ENCODE measurements around the gene HRH1. TPM values are rescaled to one million over a fixed set of nuclear protein-coding genes. Genes with fewer than 3 reads are reported as not detected.

The HRH1 gene
- total and polyA plus RNA-seq, 12 donors: 0.24 to 6.5 (median 2.2) TPM

GRCh38 chr3:11198495-11198894, 44.2 kb downstream of the HRH1 start:
- TF ChIP-seq, protein P1, sequence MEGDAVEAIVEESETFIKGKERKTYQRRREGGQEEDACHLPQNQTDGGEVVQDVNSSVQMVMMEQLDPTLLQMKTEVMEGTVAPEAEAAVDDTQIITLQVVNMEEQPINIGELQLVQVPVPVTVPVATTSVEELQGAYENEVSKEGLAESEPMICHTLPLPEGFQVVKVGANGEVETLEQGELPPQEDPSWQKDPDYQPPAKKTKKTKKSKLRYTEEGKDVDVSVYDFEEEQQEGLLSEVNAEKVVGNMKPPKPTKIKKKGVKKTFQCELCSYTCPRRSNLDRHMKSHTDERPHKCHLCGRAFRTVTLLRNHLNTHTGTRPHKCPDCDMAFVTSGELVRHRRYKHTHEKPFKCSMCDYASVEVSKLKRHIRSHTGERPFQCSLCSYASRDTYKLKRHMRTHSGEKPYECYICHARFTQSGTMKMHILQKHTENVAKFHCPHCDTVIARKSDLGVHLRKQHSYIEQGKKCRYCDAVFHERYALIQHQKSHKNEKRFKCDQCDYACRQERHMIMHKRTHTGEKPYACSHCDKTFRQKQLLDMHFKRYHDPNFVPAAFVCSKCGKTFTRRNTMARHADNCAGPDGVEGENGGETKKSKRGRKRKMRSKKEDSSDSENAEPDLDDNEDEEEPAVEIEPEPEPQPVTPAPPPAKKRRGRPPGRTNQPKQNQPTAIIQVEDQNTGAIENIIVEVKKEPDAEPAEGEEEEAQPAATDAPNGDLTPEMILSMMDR (IDR thresholded peaks at IDR 0.05): no peak
- no peak for TF ChIP-seq POLR2A (IDR thresholded peaks at IDR 0.05)
- no peak for DNase-seq
- Histone ChIP-seq H3K27ac (no peak overlapping the region), H3K4me3 (no peak overlapping the region), H3K4me1 (replicated peaks in 1 of 2) (peaks cover 0 to 19% of the 10 kb centered on the region in 2 donors), H3K9me3 (replicated peaks in 1 of 3) (no peaks in the 10 kb centered on the region), H3K27me3 (no peaks in the 10 kb centered on the region), H3K36me3 (replicated peaks in 1 of 2) (no peaks in the 10 kb centered on the region)
- intact Hi-C loops (cut with DNase I): no loop called here
- 52 to 84% (median 79%) methylated on average over 2 to 4 of the region's 4 CpGs for WGBS, 4 donors

DNA sequence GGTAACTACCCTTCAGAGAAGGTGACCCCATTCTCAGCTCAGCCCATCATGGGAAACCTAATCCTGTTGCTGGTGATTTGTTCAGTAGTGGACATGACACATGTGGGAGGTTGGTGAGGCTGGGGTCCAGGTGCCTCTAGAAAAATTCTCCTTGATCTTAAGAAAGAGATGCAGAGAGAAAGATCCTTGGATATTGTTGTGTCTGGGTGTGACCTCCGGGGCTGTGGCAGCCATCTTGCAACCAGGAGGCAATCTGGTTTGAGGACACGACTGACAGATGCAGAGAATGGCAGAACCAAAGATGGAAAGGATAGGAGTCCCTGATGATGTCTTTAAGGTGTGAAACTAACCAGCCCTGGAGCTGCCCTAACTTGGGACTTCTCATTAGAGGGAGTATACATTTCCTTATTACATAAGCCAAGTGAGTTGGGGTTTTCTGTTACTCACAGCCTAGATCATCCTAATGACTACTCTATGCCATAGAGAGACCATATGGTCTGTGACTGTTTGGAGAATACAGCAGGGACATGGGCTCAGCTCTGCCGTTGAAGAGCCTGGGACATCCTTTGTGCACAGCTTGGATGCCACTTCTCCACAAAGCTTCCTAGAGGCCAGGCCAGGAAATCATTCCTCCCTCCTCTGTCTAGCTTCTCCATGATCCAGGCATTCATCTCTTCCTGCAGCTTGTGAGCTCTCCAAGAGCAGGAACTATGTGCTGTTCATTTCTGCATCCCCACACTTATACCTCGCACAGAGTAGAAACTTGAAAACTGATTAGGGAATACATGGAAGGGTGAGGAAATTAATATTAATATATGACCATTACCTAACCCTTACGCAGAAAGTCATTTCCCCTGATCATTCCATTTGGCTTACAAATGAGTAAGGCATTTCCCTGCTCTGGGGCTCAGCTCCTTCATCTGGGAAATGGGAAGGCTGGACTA, 45.9 kb downstream of the HRH1 start:
- TF ChIP-seq POLR2A (IDR thresholded peaks at IDR 0.05): no peak
- TF ChIP-seq, protein P1 (IDR thresholded peaks at IDR 0.05): no peak
- WGBS, 4 donors: 84 to 88% (median 87%) methylated on average over 5 of the region's 5 CpGs
- peak overlapping the region in 1 of 5 donors; percentile 64 for H3K27ac ChIP-seq
- no peaks in the 10 kb centered on the region for H3K36me3 ChIP-seq (replicated peaks in 1 of 2)
- intact Hi-C loops (cut with DNase I): no loop called here
- no peak for DNase-seq
- H3K4me3 ChIP-seq: no peak overlapping the region
- no peaks in the 10 kb centered on the region for H3K27me3 ChIP-seq
- no peaks in the 10 kb centered on the region for H3K9me3 ChIP-seq (replicated peaks in 1 of 3)
- peaks cover 0 to 14% of the 10 kb centered on the region in 2 donors for H3K4me1 ChIP-seq (replicated peaks in 1 of 2)

- intact Hi-C loops (cut with DNase I): no loop called here
- Histone ChIP-seq H3K9me3 (replicated peaks in 1 of 3) (no peaks in the 10 kb centered on the region), H3K27ac (peak overlapping the region in 2 of 5 donors; percentile 26 to 64), H3K36me3 (replicated peaks in 1 of 2) (no peaks in the 10 kb centered on the region), H3K27me3 (no peaks in the 10 kb centered on the region), H3K4me3 (no peak overlapping the region), H3K4me1 (replicated peaks in 1 of 2) (peaks cover 0 to 6% of the 10 kb centered on the region in 2 donors)
- DNase-seq: peak in 4 of 7 donors; percentile 23 to 65 (median 36)
- WGBS, 4 donors: 71 to 80% (median 74%) methylated on average over 7 of the region's 7 CpGs
- TF ChIP-seq POLR2A (IDR thresholded peaks at IDR 0.05): no peak
- TF ChIP-seq, protein P1 (IDR thresholded peaks at IDR 0.05): no peak
Observed at GRCh38 chr3:11201251-11202019, 47.1 kb downstream of the HRH1 start.

- Histone ChIP-seq H3K36me3 (replicated peaks in 1 of 2) (no peaks in the 10 kb centered on the region), H3K27me3 (no peaks in the 10 kb centered on the region), H3K4me3 (no peak overlapping the region), H3K4me1 (replicated peaks in 1 of 2) (peaks cover 0 to 6% of the 10 kb centered on the region in 2 donors), H3K27ac (no peak overlapping the region), H3K9me3 (replicated peaks in 1 of 3) (no peaks in the 10 kb centered on the region)
- DNase-seq: no peak
- intact Hi-C loops (cut with DNase I): no loop called here
- WGBS, 4 donors: 85 to 95% (median 86%) methylated on average over 2 of the region's 2 CpGs
- TF ChIP-seq, protein P1 (IDR thresholded peaks at IDR 0.05): no peak
- TF ChIP-seq POLR2A (IDR thresholded peaks at IDR 0.05): no peak
Observed at GRCh38 chr3:11203961-11204360, 49.7 kb downstream of the HRH1 start.

Data from adrenal gland (tissue), 12 donors.